Measurements from ENCODE around the gene REL. TPM values are rescaled to one million over a fixed set of nuclear protein-coding genes. Genes with fewer than 3 reads are reported as not detected.
"Not testable (repeated sequence)": the region's sequence is repeated elsewhere in the genome, so short reads cannot be mapped to it uniquely, and the experiment has no call there.

Gene REL
- total RNA-seq, 1 donor from 2014 or later: 8.7 TPM

DNA sequence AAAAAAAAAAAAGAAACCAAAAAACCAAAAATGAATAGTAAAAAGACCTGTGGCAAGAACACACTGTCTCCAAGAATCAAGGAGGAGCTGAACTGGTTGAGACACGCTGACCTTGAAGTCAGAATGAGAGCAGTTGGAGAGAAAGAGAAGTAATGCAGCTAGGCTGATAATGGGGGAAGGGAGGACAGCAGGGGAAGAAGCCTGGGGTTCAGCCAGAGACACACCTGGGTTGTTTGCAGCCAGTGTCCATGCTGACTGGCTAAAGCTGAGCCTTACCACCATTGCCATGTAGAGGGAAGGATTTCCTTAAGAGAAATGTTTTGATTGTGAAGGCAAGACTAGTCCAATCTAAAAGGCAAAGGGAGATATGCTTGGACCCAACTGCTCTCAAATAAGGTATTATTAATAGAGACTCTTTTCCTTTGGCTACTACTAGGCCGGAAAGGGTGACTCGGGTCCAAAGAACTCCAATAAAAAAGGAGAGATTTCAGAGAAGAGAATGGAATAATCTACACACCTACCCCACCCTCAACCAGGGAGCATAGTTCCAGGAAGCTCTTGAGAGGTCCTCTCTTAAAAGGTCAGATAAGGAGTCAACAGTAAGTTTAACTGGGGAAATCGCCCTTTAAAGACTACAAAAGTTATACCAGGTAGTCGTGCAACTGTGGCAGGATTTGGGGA, 25.2 kb upstream of the REL start:
- Mint-ChIP-seq H3K27ac (ENCODE audit: unreplicated experiment) (no peak overlapping the region), H3K9me3 (no peaks in the 10 kb centered on the region), H3K27me3 (ENCODE audit: low read depth) (no peaks in the 10 kb centered on the region), H3K36me3 (ENCODE audit: low read depth) (no peaks in the 10 kb centered on the region), H3K4me1 (no peaks in the 10 kb centered on the region), H3K4me3 (no peak overlapping the region)
- TF ChIP-seq CTCF (conservative IDR thresholded peaks at IDR 0.05): no peak
- no peak for DNase-seq (ENCODE audit: low read depth, low spot score)

DNA sequence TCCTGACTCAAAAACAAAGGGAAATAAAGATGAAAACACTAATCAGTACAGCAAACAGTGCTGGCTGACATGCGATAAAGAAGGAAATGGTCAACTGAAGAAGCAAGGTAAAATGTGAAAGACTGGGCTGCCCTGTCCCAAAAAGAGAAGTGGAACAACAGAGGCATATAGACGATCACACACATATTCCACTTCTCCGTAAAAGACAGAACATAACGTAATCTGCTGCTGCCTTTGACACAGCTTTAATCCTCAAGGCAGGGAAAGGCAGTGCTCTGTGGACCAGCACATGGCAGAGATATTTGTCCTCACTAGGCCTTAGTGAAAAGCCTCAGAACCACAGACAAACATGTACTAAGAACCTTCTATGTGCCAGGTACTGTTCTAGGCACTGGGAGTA, 24.3 kb upstream of the REL start:
- Mint-ChIP-seq H3K4me3 (no peak overlapping the region), H3K27ac (ENCODE audit: unreplicated experiment) (no peak overlapping the region)
- no peak for DNase-seq (ENCODE audit: low read depth, low spot score)

DNA sequence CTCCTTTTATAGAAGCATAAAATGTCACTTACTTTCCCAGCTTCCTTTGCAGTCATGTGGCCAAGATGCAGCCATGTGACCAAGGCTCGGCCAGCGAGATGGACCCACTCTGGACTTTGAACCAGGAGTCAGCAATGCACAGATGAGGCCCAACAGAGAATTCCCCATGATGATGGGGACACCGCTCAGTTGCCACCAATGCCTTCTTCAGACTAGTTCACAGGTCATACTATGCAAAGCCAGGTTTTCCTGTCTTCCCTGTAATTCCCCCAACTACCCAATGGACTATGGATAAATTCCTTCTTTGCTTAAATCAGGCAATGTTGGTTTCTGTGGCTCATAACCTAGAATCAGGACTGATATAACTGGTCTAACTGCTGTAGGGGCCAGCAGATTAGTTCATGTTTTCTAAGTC, 22.5 kb upstream of the REL start:
- Mint-ChIP-seq H3K36me3 (ENCODE audit: low read depth) (no peaks in the 10 kb centered on the region), H3K27ac (ENCODE audit: unreplicated experiment) (no peak overlapping the region), H3K27me3 (ENCODE audit: low read depth) (no peaks in the 10 kb centered on the region), H3K4me1 (no peaks in the 10 kb centered on the region), H3K9me3 (no peaks in the 10 kb centered on the region), H3K4me3 (no peak overlapping the region)
- TF ChIP-seq CTCF (conservative IDR thresholded peaks at IDR 0.05): no peak
- no peak for DNase-seq (ENCODE audit: low read depth, low spot score)

More for the DNA sequence above, 24.3 kb upstream of the REL start:
- Mint-ChIP-seq H3K4me1 (no peaks in the 10 kb centered on the region), H3K27me3 (ENCODE audit: low read depth) (no peaks in the 10 kb centered on the region), H3K9me3 (no peaks in the 10 kb centered on the region), H3K36me3 (ENCODE audit: low read depth) (no peaks in the 10 kb centered on the region)
- TF ChIP-seq CTCF (conservative IDR thresholded peaks at IDR 0.05): no peak

DNA sequence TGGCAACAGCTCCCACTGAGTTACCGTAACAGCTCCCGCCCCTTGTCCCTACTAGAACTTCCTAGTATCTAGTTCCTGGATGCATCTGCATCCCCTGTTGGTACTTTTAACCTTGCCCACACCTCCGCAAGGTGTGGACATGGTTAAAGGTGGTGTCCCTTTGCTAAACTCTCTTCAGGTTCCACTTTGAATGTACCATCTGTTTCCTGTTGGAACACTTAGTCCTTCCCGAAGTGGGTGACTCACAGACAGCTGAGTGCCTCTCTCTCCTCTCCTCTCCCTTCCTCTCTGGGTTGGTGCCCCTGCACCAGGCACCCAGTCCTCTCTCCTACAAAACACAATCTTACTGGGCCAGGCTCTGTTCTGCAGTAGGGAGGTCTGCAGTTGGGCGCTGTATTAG, 19.6 kb upstream of the REL start:
- Mint-ChIP-seq H3K27me3 (ENCODE audit: low read depth) (no peaks in the 10 kb centered on the region), H3K9me3 (no peaks in the 10 kb centered on the region), H3K36me3 (ENCODE audit: low read depth) (no peaks in the 10 kb centered on the region), H3K4me3 (no peak overlapping the region), H3K4me1 (no peaks in the 10 kb centered on the region), H3K27ac (ENCODE audit: unreplicated experiment) (peak overlapping the region; percentile 79)
- no peak for DNase-seq (ENCODE audit: low read depth, low spot score)
- TF ChIP-seq CTCF (conservative IDR thresholded peaks at IDR 0.05): no peak

DNA sequence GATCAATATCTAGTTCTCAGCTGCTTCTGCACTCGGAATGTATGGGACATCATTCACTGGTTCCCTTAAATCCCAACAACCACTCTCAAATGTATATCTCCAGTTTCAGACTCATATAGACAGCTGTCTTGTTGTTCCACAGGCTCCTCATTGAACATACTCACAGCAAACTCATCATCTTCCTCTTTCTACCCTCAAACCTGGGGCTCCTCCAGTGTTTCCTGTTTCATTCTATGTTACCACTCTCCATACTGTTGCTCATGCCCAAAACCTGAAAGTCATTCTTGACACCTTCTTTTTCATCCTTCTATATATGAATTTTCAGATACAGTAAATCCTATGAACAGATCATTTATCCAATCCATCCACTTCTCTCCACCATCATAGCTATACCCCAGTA, 18.7 kb upstream of the REL start:
- no peaks in the 10 kb centered on the region for H3K9me3 Mint-ChIP-seq
- no peak overlapping the region for H3K27ac Mint-ChIP-seq (ENCODE audit: unreplicated experiment)
- H3K4me3 Mint-ChIP-seq: no peak overlapping the region
- no peaks in the 10 kb centered on the region for H3K36me3 Mint-ChIP-seq (ENCODE audit: low read depth)
- TF ChIP-seq CTCF (conservative IDR thresholded peaks at IDR 0.05): no peak
- no peaks in the 10 kb centered on the region for H3K27me3 Mint-ChIP-seq (ENCODE audit: low read depth)
- no peaks in the 10 kb centered on the region for H3K4me1 Mint-ChIP-seq
- no peak for DNase-seq (ENCODE audit: low read depth, low spot score)

GRCh38 chr2:60865361-60865760, 16.0 kb upstream of the REL start:
- H3K4me3 Mint-ChIP-seq; H3K36me3 Mint-ChIP-seq (ENCODE audit: low read depth); H3K9me3 Mint-ChIP-seq; H3K27me3 Mint-ChIP-seq (ENCODE audit: low read depth); H3K27ac Mint-ChIP-seq (ENCODE audit: unreplicated experiment); DNase-seq (ENCODE audit: low read depth, low spot score); H3K4me1 Mint-ChIP-seq: not testable (repeated sequence)
